ENCODE data around the gene CHST11.

The CHST11 gene

DNA sequence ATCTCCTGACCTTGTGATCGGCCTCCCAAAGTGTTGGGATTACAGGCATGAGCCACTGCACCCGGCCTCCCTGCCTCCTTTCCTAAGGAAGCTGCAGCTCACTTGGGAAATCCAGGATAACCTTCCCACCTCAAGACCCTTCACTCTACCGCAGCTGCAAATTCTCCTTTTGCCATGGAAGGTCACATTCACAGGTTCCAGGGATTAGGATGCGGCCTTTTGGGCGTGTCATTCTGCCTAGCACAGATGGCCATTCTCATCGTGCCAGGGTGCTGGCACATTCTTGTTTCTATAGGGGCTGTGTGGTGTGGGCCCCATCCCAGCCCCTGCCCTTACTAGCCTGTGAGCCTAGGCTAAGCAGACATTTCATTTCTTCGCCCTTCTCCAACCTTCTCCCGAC lies 219.9 kb downstream of the CHST11 start:
- Histone ChIP-seq H3K4me2 (ENCODE audit: low read depth, low read length, poor library complexity, severe bottlenecking) (no peak overlapping the region), H4K20me1 (ENCODE audit: low read depth, low read length) (no peaks in the 10 kb centered on the region)

DNA sequence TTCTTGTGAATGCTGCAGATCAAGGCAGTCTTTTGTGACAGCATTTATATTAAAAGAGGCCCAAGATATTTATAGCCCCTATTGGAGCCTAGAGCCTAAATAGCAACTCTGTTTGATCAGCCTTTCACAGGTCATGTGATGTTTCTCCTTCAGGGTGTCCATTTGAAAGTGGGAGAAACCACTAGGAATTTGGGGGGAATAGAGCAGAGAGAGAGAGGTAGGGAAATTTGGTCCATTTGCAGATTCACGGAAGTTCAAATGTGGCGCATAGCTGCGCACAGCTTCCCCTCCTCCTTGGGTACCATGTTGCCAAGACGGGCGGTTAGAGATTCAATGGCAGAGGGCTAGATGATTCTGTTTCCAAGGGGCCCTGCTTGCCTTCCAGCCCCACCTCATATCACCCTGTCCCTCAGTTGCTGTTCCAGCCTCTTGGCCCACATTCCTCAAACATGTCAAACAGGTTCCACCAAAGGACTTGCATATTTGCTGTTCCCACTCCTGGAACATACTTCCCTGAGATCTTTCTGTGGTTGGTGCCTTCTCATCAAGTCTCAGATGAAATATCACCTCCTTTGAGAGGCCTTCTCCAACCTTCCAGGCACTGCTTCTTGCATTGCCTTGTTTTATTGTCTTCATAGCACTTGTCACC lies 220.8 kb downstream of the CHST11 start:
- no peaks in the 10 kb centered on the region for H3K27me3 ChIP-seq (ENCODE audit: low read length)
- no peaks in the 10 kb centered on the region for H3K9me2 ChIP-seq (replicated peaks; ENCODE audit: insufficient read depth, low read length)
- no peaks in the 10 kb centered on the region for H3K36me3 ChIP-seq (ENCODE audit: low read length)
- H3K79me2 ChIP-seq (ENCODE audit: insufficient read depth, low read length): no peaks in the 10 kb centered on the region
- H3K9me3 ChIP-seq (ENCODE audit: insufficient read depth, low read length): no peaks in the 10 kb centered on the region
- H3K27ac ChIP-seq (ENCODE audit: low read depth, low read length): no peak overlapping the region
- H4K20me1 ChIP-seq (ENCODE audit: low read depth, low read length): no peaks in the 10 kb centered on the region
- no peaks in the 10 kb centered on the region for H3F3A ChIP-seq (ENCODE audit: insufficient read depth)
- TF ChIP-seq, protein P1, sequence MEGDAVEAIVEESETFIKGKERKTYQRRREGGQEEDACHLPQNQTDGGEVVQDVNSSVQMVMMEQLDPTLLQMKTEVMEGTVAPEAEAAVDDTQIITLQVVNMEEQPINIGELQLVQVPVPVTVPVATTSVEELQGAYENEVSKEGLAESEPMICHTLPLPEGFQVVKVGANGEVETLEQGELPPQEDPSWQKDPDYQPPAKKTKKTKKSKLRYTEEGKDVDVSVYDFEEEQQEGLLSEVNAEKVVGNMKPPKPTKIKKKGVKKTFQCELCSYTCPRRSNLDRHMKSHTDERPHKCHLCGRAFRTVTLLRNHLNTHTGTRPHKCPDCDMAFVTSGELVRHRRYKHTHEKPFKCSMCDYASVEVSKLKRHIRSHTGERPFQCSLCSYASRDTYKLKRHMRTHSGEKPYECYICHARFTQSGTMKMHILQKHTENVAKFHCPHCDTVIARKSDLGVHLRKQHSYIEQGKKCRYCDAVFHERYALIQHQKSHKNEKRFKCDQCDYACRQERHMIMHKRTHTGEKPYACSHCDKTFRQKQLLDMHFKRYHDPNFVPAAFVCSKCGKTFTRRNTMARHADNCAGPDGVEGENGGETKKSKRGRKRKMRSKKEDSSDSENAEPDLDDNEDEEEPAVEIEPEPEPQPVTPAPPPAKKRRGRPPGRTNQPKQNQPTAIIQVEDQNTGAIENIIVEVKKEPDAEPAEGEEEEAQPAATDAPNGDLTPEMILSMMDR (IDR thresholded peaks at IDR 0.05; ENCODE audit: insufficient read depth, low read length, poor library complexity, severe bottlenecking): no peak
- TF ChIP-seq EZH2phosphoT487 (conservative IDR thresholded peaks at IDR 0.05; ENCODE audit: low read length): no peak
- H3K9ac ChIP-seq (ENCODE audit: low read length): no peak overlapping the region
- no peak overlapping the region for H2AFZ ChIP-seq (ENCODE audit: low read depth, low read length, severe bottlenecking)
- no peak overlapping the region for H3K4me2 ChIP-seq (ENCODE audit: low read depth, low read length, poor library complexity, severe bottlenecking)
- no peak overlapping the region for H3K4me3 ChIP-seq (ENCODE audit: insufficient read depth, low read length, poor library complexity, severe bottlenecking)

More for the DNA sequence above, 219.9 kb downstream of the CHST11 start:
- Histone ChIP-seq H3K9me3 (ENCODE audit: insufficient read depth, low read length) (no peaks in the 10 kb centered on the region), H3F3A (ENCODE audit: insufficient read depth) (no peaks in the 10 kb centered on the region), H3K9me2 (replicated peaks; ENCODE audit: insufficient read depth, low read length) (no peaks in the 10 kb centered on the region), H3K9ac (ENCODE audit: low read length) (no peak overlapping the region), H3K4me3 (ENCODE audit: insufficient read depth, low read length, poor library complexity, severe bottlenecking) (no peak overlapping the region), H3K27ac (ENCODE audit: low read depth, low read length) (no peak overlapping the region), H3K79me2 (ENCODE audit: insufficient read depth, low read length) (no peaks in the 10 kb centered on the region), H3K36me3 (ENCODE audit: low read length) (no peaks in the 10 kb centered on the region), H2AFZ (ENCODE audit: low read depth, low read length, severe bottlenecking) (no peak overlapping the region), H3K27me3 (ENCODE audit: low read length) (no peaks in the 10 kb centered on the region)
- TF ChIP-seq, protein P1 (IDR thresholded peaks at IDR 0.05; ENCODE audit: insufficient read depth, low read length, poor library complexity, severe bottlenecking): no peak
- no peak for TF ChIP-seq EZH2phosphoT487 (conservative IDR thresholded peaks at IDR 0.05; ENCODE audit: low read length)

DNA sequence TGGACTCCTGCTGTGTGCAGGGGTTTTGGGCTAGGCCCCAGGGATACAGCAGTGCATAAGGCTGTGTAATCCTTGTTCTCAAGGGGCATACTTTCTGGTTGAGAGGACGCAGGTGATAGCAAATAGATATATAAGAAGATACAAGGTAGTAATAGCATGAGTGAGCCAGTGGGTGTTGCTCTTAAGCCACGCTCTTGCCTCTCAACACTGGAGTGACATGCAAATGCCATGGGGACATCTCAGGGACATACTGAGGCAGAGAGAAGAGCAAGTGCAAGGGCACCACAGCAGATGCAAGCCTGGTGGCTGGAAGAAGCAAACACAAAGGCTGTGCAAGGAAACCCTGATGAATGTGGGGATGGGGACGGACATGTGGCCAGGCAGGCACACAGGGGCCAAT lies 223.3 kb downstream of the CHST11 start:
- TF ChIP-seq EZH2phosphoT487 (conservative IDR thresholded peaks at IDR 0.05; ENCODE audit: low read length): no peak
- TF ChIP-seq, protein P1 (IDR thresholded peaks at IDR 0.05; ENCODE audit: insufficient read depth, low read length, poor library complexity, severe bottlenecking): no peak
- Histone ChIP-seq H3K79me2 (ENCODE audit: insufficient read depth, low read length) (no peaks in the 10 kb centered on the region), H3F3A (ENCODE audit: insufficient read depth) (no peaks in the 10 kb centered on the region), H3K9me2 (replicated peaks; ENCODE audit: insufficient read depth, low read length) (no peaks in the 10 kb centered on the region), H3K27me3 (ENCODE audit: low read length) (no peaks in the 10 kb centered on the region), H4K20me1 (ENCODE audit: low read depth, low read length) (no peaks in the 10 kb centered on the region), H3K9ac (ENCODE audit: low read length) (no peak overlapping the region), H3K9me3 (ENCODE audit: insufficient read depth, low read length) (no peaks in the 10 kb centered on the region), H3K36me3 (ENCODE audit: low read length) (no peaks in the 10 kb centered on the region), H3K4me2 (ENCODE audit: low read depth, low read length, poor library complexity, severe bottlenecking) (no peak overlapping the region), H2AFZ (ENCODE audit: low read depth, low read length, severe bottlenecking) (no peak overlapping the region), H3K4me3 (ENCODE audit: insufficient read depth, low read length, poor library complexity, severe bottlenecking) (no peak overlapping the region), H3K27ac (ENCODE audit: low read depth, low read length) (no peak overlapping the region)
